Hematopoietic multipotent progenitor cell (in vitro differentiated cells): ENCODE measurements around the gene PTPRE. TPM values are rescaled to one million over a fixed set of nuclear protein-coding genes. Genes with fewer than 3 reads are reported as not detected.

Experiments used
- DNase-seq, 3 donors: peaks; one replicate each; pipeline ENCODE4 v3.0.0-alpha.2; 2011 to 2015; ENCODE audit warnings: low read depth in 2 of 3, low spot score in 2 of 3
- total RNA-seq: library from RNA; depleted of rRNA; stranded (reverse); fragments of >200 nt; gene quantifications from one replicate; pipeline ENCODE4 v1.2.3, GENCODE V29; 2012

Gene PTPRE, protein sequence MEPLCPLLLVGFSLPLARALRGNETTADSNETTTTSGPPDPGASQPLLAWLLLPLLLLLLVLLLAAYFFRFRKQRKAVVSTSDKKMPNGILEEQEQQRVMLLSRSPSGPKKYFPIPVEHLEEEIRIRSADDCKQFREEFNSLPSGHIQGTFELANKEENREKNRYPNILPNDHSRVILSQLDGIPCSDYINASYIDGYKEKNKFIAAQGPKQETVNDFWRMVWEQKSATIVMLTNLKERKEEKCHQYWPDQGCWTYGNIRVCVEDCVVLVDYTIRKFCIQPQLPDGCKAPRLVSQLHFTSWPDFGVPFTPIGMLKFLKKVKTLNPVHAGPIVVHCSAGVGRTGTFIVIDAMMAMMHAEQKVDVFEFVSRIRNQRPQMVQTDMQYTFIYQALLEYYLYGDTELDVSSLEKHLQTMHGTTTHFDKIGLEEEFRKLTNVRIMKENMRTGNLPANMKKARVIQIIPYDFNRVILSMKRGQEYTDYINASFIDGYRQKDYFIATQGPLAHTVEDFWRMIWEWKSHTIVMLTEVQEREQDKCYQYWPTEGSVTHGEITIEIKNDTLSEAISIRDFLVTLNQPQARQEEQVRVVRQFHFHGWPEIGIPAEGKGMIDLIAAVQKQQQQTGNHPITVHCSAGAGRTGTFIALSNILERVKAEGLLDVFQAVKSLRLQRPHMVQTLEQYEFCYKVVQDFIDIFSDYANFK
- 86.2 TPM for total RNA-seq

DNA sequence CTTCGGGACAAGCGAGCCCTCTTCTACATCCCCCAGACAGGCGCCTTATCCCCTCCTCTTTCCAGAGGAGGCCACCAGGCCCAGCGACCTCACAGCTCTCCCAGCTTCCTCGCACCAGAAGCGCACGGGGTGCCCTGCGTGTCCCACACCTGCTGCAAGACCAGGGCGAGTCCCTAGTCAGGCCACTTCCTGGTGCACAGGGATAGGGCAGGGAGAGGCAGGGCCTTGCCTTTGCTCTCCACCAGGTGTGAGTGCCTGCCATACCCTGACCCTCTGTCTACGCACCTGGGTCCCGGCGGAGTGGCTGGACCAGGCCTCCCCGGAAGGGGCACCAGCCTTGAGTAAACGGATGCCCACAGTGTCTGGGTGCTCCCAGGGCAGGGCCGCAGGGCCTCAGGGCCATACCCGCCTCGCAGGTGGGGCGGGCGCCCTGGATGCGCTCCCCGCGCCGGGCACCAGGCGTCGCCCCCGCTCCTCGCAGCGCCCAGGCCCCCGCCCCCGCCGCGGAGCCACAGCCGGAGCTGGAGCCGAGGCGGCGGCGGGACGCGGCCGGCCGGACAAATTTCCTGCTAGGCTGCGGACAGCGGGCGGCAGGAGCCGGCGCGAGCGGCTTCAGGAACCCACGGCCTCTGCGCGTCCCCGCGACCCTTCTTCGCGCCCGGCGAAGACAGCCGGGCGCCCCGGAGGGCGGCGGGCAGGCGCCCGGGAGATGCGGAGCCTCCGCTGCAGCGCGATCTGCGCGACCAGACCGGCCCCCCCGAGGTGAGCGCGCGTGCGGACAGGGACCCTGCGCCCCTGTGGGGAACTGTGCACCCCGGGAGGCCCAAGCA lies at the start of gene PTPRE:
TSS of gene PTPRE (plus strand) at position 556 of the 830 bp plus-strand sequence. CDS start 133,779 bp downstream, outside the sequence.
- peak; percentile 37 to 70 (median 50) for DNase-seq

DNA sequence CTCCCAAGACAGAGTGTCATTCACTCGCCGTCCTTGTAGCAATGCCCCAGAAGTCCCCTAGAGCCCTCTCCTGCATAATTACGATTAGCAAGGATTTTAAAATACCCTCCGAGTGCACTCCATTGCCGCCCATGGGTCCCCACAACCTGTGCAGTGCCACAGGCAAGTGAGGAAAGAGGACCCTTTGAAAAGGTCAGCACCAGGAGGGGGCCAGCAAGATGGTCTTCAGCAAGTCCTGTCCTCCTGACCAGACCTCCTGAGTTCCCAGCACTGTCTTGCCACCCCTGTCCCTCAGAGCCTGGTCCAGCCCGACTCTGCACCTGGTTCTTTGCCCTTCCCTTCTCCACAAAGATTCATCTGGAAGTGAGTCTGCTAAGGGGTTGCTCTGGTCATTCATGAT lies 46.3 kb upstream of the PTPRE start:
- DNase-seq = no peak

DNA sequence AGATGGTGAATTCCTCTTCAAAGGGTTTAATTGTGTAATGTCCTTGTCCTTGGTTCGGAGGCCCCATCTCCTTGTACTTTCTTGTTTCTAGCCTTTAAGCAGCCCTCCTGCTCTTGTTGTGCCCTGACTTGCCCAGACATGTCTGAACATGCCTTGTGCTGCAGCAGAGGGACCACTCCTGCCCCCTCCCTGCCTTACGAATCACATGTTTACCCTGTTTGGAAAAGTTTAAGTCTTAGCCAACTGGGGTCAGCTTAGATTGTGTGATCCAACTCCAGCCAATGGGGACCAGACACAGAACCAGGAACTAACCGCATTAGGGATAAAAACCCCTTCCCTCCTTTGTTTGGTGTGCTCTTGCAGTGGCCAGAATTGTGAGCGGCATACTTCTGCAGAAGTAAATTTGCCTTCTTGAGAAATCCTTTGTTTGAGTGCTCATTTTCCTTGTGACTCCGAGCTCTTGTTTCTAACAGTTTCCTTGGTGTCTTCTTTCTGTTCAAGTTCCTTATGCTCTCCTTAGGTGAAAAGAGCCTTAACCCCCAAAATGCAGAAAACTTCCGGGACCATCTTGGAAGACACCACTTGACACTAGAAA lies 43.6 kb upstream of the PTPRE start:
- DNase-seq = no peak

DNA sequence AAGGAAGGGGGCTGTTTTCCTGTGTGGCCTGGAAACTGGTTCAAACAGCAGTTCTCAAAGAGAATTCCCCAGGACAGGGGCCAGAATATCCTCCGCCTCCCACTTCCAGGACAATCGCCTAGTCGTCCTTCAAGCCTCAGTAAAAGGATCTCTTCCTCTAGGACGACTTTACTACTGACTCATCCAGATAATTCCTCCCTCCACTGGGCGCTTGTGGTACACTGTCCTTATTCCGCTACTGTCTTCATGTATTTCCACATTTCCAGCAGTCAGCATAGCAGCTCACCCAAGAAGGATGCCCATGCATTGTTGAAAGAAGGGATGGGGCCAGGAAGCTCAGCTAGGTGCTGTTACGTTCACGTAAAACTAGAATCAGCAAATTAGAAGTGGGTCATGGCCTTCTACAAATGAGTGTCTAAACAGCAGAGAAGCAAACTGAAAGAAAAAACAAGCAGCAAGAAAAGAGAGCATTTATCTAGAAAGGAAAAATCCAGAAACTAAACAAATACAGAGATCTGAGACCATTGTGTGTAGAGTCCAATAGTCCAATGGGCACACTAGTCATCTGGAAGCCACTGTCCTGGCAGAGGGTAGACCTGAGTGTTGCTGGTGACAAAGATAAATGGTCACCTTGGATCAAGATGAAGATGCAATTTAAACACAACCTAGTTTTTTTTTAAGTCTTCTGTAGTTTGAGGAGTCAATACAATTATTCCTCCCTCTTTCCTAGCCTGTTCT lies 40.5 kb upstream of the PTPRE start:
- no peak for DNase-seq

DNA sequence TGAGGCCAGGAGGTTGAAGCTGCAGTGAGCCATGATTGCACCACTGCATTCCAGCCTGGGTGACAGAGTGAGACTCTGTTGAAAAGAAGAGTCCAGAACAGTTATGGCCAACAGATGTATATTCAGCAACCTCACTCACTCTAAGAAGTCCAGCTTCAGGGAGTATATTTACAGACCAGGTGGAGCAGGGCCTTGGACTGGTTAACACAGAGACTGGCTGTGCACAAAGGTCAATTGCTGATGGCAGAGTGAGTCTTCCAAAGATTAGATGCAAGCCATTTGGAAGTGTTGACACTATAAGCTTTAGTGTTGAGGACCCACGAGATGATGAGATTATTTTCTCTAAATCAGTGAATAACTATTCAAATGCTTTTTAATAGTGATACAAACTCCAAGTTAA lies 39.1 kb upstream of the PTPRE start:
- no peak for DNase-seq

DNA sequence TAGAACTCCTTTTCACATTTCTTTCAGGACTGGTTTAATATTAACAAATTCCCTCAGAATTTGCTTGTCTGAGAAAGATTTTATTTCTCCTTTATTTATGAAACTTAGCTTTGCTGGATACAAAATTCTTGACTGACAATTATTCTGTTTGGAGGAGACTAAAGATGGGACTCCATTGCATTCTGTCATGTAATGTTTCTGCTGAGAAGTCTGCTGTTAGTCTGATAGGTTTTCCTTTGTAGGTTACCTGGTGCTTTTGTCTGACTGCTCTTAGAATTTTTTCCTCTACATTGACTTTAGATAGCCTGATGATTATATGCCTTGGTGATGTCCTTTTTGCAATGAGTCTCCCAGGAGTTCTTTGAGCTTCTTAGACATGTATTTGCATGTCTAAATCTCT lies 37.6 kb upstream of the PTPRE start:
- DNase-seq = no peak

DNA sequence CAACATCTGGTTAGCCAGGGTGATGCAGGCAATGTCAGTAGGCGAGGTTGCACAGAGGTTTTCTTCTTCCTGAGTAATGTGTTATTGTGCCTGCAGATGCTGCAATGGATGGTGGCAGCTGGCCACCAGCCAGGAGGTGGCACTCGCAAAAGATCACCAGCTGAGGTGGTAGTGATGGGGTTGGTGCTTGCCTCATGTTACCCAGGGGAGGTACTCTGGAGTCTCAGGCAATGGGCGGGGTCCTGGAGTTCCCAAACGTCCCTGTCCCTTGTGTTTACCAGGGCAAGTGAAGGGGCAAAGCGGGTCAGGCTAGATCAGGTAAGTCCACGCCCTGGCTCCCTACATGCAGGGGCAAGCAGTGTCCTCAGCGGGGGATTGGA lies 35.3 kb upstream of the PTPRE start:
- DNase-seq = no peak

DNA sequence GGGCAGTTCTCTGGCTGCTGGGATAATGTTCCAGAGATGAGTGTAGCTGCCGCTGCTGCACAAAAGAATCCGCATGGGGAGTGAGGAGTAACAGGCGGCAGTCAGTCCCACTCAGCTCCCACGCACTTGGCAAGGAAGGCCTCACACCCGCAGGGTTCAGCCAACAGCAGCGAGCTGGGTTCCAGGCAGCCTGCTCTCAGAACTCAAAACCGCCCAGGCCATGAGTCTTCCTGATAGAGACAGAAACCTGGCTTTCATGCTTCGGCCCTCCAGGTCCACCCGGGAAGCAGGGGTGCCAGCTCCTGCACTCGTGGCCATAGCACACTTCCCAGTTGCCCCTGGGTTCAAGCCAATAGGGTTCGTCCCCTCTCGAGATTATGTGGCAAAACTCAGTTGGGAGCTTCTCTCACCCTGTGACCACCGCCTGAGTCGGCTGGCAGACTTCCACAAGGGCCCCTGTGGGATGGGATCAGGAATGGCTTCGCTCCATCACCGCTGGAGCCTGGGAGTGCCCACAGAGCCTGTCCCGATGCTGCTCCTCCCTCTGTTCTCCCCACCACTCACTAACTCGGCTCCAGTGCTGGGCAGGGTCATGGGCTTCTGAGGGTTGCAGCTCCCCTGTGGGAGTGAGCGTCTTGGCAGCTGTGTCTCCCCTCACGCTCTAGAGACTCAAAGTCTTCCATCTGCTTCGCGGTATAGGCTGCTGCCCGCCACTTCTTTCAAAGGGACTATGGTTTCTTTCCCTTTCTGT lies 34.7 kb upstream of the PTPRE start:
- DNase-seq = no peak

DNA sequence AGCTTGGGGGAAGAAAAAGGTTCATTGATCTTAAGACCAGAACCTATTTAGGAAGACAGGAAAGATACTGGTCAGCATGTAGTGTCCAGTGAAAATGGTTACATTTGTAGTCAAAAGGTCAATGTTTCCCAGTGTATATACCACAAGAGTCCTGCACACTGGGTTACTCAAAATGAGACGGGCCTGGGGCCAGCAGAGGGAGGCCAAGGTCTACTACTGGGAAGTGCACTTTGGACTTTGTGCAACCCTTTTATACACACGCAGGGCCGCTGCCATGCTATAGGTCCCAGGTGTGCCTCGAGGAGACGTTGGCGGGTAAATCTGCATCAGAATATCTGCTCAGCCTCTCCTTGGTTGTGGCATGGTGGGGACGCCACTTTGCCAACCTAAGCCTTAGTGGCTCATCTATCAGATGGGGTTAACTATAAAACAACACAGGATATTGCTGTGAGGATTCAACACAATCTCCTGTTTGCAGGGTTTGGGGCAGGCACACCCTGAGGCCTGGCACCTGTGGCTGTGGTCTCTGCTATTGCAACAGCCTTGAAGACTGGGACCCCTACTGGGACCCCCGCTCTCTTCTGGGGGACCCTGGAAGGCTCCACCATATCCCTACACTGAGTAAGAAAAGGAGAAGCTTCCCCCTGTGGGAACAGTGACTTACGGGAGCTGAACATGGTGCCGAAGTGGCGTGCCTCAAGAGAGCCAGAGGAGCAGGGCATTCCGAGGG lies 33.9 kb upstream of the PTPRE start:
- peak in 1 of 3 donors; percentile 14 for DNase-seq

DNA sequence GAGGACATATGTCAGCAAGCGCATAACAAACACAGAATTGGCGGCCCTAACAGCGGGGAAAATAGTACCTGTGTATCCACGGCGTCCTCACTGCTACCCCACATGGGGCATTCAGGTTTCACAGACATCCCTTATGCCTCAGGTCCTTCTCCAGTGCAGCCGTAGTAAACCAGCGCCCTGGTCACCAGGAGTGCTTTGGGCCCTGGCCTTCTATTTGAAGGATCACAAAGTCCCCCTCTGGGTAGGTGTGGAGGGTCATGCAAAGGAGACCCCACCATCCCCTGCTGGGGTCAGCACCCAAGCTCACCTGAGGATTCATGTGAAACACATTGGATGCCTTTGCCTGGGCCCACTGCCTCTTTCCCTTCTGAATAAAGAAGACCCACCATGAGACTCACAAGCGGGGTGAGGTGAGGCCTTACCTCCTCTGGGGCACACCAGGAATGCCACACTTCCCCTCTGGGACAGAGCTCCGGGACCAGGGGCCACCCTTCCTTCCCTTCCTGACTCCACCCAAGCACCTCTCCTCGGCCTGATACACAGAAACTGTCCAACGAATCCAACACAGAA lies 32.9 kb upstream of the PTPRE start:
- DNase-seq = no peak

DNA sequence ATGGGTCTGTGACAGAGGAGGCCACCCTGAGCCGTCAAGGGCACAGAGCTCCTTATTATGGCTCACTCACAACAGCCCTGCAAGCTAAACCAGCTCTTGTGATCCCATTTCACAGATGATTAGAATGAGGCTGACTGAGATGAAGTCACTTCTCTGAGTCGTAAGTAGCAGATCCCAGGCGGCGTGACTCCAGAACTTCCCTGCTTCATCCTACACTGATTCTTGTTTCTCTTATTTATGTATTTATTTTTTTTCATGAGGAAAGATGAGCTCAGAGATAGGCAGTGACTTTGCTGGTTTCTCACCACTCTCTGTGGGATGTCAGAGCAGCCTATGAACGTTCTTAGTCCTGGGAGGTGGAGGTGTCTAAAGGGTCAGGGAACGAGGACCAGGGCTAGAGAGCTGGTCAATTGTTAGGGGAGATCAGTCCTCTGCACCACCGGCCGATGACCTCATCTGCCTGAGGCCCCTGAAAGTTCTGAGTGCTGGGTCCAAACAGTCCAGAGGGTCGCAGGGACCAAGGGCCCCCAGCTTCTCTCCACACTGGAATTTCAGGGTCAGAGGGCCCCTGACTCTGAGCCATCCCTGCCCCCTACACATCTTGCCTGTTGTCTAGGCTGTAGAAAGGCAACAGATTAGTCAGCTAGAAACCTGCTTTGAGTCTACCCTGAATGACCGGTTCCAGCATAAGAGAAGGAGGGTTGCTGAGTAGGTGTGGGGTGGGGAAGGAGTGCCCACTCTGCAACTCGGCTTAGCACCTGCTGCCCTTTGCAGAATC lies 32.0 kb upstream of the PTPRE start:
- DNase-seq = no peak

DNA sequence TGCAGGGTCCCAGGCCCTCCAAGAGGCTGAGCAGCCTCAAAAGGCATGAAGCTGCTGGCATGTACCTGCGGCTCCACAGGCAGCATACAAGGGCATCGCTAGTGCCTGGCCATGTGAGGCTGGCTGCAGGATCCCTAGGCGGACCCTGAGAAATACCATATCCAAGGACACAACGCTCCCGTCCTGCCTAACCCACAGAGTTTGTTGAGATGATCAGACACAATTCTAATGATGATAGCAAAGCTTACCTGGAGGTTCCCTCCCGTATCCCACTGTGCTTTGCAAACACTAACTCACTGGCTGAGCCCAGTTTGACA lies 31.5 kb upstream of the PTPRE start:
- no peak for DNase-seq

DNA sequence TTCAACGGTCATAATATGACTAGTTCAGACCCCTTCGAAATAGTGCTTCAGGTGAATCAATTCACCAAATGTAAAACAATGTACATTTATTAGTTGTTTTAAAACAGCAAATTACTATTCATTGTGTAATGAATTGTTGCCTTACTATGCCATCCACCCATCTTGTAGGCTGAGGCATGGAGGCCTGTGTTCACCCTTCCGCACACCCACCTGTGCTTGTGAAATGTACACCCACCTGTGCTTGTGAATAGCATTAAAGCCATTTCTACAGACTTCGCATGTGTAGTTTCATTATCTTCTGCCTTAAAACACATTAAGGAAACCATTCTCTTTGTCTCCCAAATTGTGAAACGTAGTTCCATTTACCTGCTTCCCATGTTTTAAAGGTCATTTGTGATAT lies 31.0 kb upstream of the PTPRE start:
- no peak for DNase-seq

DNA sequence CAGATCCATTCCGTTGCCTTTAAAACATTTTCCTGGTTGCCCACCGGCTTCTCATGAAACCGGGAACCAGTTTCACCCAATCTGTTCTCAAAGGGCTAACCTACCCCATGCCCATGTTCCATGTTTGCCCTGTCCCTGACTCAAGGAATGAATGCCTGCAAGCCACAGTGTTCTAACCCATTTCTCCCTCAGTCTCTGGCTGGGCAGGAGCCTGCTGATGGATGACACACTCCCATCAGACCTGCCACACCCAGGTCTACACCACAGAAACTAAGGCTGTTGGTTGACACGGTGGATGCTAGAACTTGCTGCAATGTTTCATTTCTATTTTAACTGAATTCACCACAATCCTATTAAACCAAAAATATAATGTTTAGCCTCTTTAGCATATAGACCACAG lies 29.8 kb upstream of the PTPRE start:
- no peak for DNase-seq

DNA sequence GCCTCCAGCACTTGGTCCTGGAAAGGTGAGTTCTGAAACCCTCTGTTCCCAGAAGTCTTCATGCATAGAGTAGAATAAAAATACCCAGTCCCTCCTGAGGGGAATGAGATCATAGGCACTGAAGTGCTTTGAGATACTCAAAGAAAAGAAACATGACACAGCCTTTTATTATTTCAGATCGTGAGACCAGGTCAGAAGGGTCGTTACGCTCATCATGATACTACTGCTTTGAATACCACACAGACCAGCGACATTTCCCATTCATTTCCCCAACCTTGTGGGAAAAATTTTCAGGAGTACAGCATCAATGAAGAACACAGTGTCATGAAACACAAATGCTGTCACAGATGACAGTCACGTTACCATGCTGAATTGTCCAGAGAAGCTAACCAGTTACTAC lies 29.2 kb upstream of the PTPRE start:
- DNase-seq = no peak

DNA sequence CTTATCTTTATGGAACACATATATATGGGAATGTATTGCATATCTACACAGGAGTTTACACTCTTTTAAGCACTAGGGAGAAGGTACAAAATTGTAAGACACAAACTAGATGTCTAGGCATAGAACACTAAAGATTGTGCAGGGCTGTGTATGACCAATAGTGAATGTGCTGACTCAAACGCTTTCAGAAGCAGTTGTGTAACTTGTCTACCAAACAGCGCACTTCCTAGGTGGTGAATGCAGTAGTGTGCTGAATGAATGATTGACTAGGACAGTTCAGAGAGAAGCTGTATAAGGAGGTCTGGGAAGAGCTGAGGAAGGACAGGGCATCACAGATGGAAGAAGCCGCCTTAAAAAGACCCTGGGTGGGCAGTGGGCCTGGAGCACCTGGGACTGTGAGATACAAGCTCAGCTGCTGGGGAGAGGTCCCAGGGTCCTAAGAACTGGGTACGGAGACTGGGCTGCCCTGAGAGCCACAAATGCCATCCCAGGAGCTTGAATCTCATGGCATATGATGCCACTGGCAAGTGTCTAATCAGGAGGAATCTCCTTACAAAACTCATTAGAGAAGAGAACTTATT lies 28.3 kb upstream of the PTPRE start:
- no peak for DNase-seq

DNA sequence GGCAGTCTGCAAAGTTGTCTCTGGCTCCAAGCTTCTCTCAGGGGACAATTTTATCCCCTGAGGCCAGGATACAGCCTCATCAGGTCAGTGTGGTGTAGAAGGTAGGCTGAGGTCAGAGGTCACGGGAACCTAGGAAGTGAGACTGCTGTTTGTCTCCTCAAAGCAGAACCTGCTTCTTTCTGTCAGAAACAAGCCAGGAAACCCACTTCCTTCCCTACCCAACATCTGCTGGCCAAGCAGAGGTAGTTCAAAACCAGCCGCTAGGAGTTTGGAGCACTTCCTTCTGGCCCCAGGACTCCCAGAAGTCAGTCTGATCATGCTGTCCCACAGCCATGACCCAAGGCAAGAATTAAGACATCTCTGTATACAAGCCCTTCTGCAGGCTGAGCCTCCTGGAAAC lies 26.3 kb upstream of the PTPRE start:
- DNase-seq = peak in 2 of 3 donors; percentile 33 to 70

DNA sequence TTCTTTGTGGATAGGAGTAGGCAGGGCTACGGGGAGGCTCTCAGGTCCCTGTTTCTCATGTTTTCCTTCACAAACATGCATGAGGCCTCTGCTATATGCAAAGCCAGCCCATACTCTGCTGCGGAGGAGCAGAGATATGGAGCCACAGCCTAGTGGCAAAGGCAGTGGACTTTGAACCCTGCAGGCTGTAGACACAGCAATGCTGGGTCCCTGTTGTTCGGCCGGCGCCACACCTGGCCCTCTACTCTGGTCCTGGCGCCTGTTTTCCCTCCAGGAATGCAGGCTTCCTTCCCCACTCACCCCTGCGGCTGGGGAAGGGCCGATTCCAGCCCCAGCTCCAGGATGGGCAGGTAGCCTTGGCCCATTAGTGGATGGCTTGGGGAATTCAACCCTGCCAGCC lies 25.6 kb upstream of the PTPRE start:
- no peak for DNase-seq
